HG02759 (cell line): ENCODE measurements around the gene COBLL1.

ENCODE experiments used
- ATAC-seq: cut with Tn5 transposase; IDR thresholded peaks from one replicate; pipeline ENCODE4 v1.9.1; 2021; ENCODE audit warnings: mild to moderate bottlenecking, moderate library complexity; ENCODE audit not compliant: unreplicated experiment

COBLL1 gene

GRCh38 chr2:164789968-164790367 lies 51.7 kb downstream of the COBLL1 start:
- no peak for ATAC-seq

GRCh38 chr2:164786787-164787186 lies 54.8 kb downstream of the COBLL1 start:
- ATAC-seq: no peak

GRCh38 chr2:164785457-164785856 lies 56.2 kb downstream of the COBLL1 start:
- no peak for ATAC-seq

- no peak for ATAC-seq
These were observed 57.2 kb downstream of the COBLL1 start for GRCh38 chr2:164784376-164784775.

- ATAC-seq: no peak
These were observed 59.3 kb downstream of the COBLL1 start for GRCh38 chr2:164782323-164782722.

- ATAC-seq: no peak
These were observed 60.2 kb downstream of the COBLL1 start for GRCh38 chr2:164781394-164781793.

GRCh38 chr2:164780611-164781178 lies 60.9 kb downstream of the COBLL1 start:
- no peak for ATAC-seq

GRCh38 chr2:164779383-164780057 lies 62.1 kb downstream of the COBLL1 start:
- ATAC-seq: no peak

GRCh38 chr2:164778723-164779122 lies 62.9 kb downstream of the COBLL1 start:
- ATAC-seq: no peak

GRCh38 chr2:164777847-164778461 lies 63.7 kb downstream of the COBLL1 start:
- no peak for ATAC-seq

- ATAC-seq: no peak
These were observed 68.0 kb downstream of the COBLL1 start for GRCh38 chr2:164773635-164774034.

- ATAC-seq: no peak
These were observed 68.5 kb downstream of the COBLL1 start for GRCh38 chr2:164773091-164773490.

GRCh38 chr2:164771897-164772296 lies 69.7 kb downstream of the COBLL1 start:
- ATAC-seq: no peak

GRCh38 chr2:164770421-164770916 lies 71.2 kb downstream of the COBLL1 start:
- no peak for ATAC-seq

GRCh38 chr2:164766954-164767320 lies 74.7 kb downstream of the COBLL1 start:
- ATAC-seq: no peak

- ATAC-seq: no peak
These were observed 75.2 kb downstream of the COBLL1 start for GRCh38 chr2:164766216-164766953.

- no peak for ATAC-seq
These were observed 76.6 kb downstream of the COBLL1 start for GRCh38 chr2:164764996-164765395.

GRCh38 chr2:164764474-164764873 lies 77.1 kb downstream of the COBLL1 start:
- no peak for ATAC-seq

GRCh38 chr2:164763431-164763830 lies 78.2 kb downstream of the COBLL1 start:
- no peak for ATAC-seq

- ATAC-seq: peak; percentile 9
These were observed 79.7 kb downstream of the COBLL1 start for GRCh38 chr2:164761737-164762460.

- ATAC-seq: peak; percentile 99
These were observed 80.4 kb downstream of the COBLL1 start for GRCh38 chr2:164761201-164761600.
